ENCODE data around the gene COL2A1.

The COL2A1 gene

GRCh38 chr12:48030173-48030650 lies 25.9 kb upstream of the COL2A1 start:
- DNase-seq (ENCODE audit: low read depth in 4 of 4, low spot score in 1 of 4), result no peak

- DNase-seq (ENCODE audit: low read depth in 4 of 4, low spot score in 1 of 4), result no peak
Observed at GRCh38 chr12:48029491-48030172, 25.4 kb upstream of the COL2A1 start.

- no peak for DNase-seq (ENCODE audit: low read depth in 4 of 4, low spot score in 1 of 4)
Observed at GRCh38 chr12:48028541-48029431, 24.5 kb upstream of the COL2A1 start.

GRCh38 chr12:48027183-48028002 lies 23.1 kb upstream of the COL2A1 start:
- no peak for DNase-seq (ENCODE audit: low read depth in 4 of 4, low spot score in 1 of 4)

GRCh38 chr12:48026060-48026827 lies 22.0 kb upstream of the COL2A1 start:
- DNase-seq (ENCODE audit: low read depth in 4 of 4, low spot score in 1 of 4), result no peak

- no peak for DNase-seq (ENCODE audit: low read depth in 4 of 4, low spot score in 1 of 4)
Observed at GRCh38 chr12:48025281-48025680, 21.0 kb upstream of the COL2A1 start.

- DNase-seq (ENCODE audit: low read depth in 4 of 4, low spot score in 1 of 4), result no peak
Observed at GRCh38 chr12:48024735-48025134, 20.5 kb upstream of the COL2A1 start.

- no peak for DNase-seq (ENCODE audit: low read depth in 4 of 4, low spot score in 1 of 4)
Observed at GRCh38 chr12:48023386-48023785, 19.1 kb upstream of the COL2A1 start.

GRCh38 chr12:48022676-48023385 lies 18.6 kb upstream of the COL2A1 start:
- no peak for DNase-seq (ENCODE audit: low read depth in 4 of 4, low spot score in 1 of 4)

- no peak for DNase-seq (ENCODE audit: low read depth in 4 of 4, low spot score in 1 of 4)
Observed at GRCh38 chr12:48022180-48022521, 17.9 kb upstream of the COL2A1 start.

- no peak for DNase-seq (ENCODE audit: low read depth in 4 of 4, low spot score in 1 of 4)
Observed at GRCh38 chr12:48021485-48022179, 17.4 kb upstream of the COL2A1 start.

- DNase-seq (ENCODE audit: low read depth in 4 of 4, low spot score in 1 of 4), result no peak
Observed at GRCh38 chr12:48019639-48020265, 15.5 kb upstream of the COL2A1 start.

- no peak for DNase-seq (ENCODE audit: low read depth in 4 of 4, low spot score in 1 of 4)
Observed at GRCh38 chr12:48018618-48018995, 14.3 kb upstream of the COL2A1 start.

GRCh38 chr12:48017921-48018617 lies 13.8 kb upstream of the COL2A1 start:
- DNase-seq (ENCODE audit: low read depth in 4 of 4, low spot score in 1 of 4), result no peak

GRCh38 chr12:48017496-48017895 lies 13.2 kb upstream of the COL2A1 start:
- no peak for DNase-seq (ENCODE audit: low read depth in 4 of 4, low spot score in 1 of 4)

GRCh38 chr12:48016373-48017020 lies 12.2 kb upstream of the COL2A1 start:
- no peak for DNase-seq (ENCODE audit: low read depth in 4 of 4, low spot score in 1 of 4)

GRCh38 chr12:48015954-48016353 lies 11.7 kb upstream of the COL2A1 start:
- no peak for DNase-seq (ENCODE audit: low read depth in 4 of 4, low spot score in 1 of 4)

GRCh38 chr12:48015129-48015528 lies 10.9 kb upstream of the COL2A1 start:
- DNase-seq (ENCODE audit: low read depth in 4 of 4, low spot score in 1 of 4), result no peak

All from stimulated activated CD4-positive, alpha-beta T cell treated with anti-CD3 and anti-CD28 coated beads, Interleukin-1b, Interleukin-23, amount 100 ng/mL, for 24 hours (primary cell).